GM12892 (cell line): Measurements from ENCODE around the gene TMCC3.
"Not testable (repeated sequence)": the region's sequence is repeated elsewhere in the genome, so short reads cannot be mapped to it uniquely, and the experiment has no call there.

ENCODE experiments used
- DNase-seq: peaks from one replicate; pipeline ENCODE4 v3.0.0; 2011; ENCODE audit not compliant: insufficient read length
- FAIRE-seq: peaks from 2 replicates; lab custom pipeline; 2011; peaks lifted over from hg19 to GRCh38; lab: Jason Lieb, UNC
- POLR2A ChIP-seq: IDR thresholded peaks from 2 replicates; pipeline ENCODE4 v1.6.1; 2011; ENCODE audit warnings: low read depth, low read length, control low read depth
- POLR2AphosphoS5 ChIP-seq: IDR thresholded peaks from 2 replicates; pipeline ENCODE4 v1.6.1; 2011; ENCODE audit warnings: low read depth, low read length, control low read depth
- TAF1 ChIP-seq: IDR thresholded peaks from 2 replicates; pipeline ENCODE4 v1.6.1; 2011; ENCODE audit warnings: low read depth, mild to moderate bottlenecking, control low read depth, low read length, borderline replicate concordance

The TMCC3 gene

DNA sequence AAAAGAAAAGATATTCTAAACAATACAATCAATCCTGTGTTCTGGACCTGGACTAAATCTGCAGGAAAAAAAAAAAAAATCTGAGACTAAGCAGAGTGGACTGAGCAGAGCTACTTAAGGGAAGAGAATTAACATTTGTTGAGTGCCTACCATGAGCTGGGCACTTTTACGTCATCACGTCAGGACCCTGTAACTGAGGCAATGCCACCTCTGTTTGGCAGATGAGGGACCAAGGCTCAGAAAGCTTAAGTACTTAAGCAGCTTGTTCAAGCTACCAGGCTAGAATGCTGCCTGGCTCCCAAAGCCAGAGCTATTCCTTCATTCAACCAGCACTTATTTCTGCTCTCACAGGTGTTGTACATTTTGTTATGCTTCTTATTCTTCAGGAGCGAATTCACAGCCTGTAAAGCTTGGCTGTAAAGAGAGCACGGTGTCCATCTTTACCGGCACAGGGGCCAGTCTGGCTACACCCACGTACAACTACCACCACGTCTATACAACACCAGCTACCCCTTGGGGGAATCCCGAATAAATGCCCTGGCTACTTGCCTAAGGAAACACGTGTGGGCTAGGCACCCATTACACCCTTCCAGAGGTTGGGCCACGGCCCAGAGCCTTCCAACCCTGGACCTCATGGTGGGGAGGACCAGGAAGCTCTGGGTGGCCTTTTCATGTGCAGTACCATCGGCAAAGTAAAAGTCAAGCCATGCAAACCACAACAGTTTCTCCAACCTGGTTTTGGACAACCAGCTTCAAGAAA, 27.0 kb downstream of the TMCC3 start:
- DNase-seq (no peak), FAIRE-seq (no peak)
- TF ChIP-seq POLR2AphosphoS5 (no peak), TAF1 (no peak), POLR2A (no peak)

DNA sequence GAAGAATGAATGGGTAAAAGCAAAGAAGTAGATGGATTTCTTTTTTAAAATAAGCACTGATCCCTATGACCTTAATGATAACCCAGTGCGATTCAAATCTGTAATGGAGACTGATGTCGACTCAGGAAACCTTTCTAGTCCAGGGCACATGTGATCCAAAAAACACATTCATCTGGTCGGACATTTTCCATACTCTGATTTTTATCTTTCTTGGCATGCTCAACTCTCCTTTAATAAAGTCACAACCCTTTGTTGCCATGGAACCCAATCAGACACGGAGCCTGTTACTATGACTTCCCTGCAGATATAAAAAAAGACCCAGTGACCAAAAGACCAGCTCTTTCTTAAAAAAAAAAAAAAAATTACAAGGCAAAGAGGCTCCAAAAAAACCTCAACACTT, 27.9 kb downstream of the TMCC3 start:
- no peak for FAIRE-seq
- no peak for DNase-seq
- TF ChIP-seq POLR2AphosphoS5: no peak
- TF ChIP-seq TAF1: no peak
- TF ChIP-seq POLR2A: no peak

DNA sequence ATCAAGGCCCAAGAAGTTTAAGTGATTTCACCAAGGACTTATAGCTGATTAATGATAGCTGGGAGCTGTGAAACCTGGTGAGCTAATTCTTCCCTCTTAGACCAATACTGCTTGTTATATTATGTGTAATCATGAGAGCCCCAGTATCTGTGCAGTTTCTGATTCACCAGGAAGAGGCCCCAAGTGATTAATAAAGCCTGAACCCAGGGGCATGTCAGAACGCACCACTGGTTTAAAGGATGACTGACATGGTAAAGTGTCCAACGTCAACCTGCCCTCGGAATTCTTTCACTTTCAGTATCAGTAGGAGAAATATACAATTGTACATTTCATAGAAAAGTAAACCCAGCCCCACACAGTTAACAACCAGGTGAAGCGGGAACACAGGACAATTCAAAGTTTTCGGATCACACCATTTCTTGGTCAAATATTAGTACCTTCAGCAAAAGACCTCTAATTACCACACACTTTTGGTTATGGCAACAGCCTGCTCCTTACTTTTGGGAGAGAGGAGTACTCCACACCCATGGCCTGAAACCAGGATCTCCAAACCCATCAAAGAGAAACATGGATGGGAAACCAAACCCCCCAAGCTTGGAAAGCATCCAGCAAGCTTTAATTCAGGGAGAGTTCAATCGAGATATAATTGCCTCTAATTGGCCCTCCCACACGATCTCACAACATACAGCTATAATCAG, 28.5 kb downstream of the TMCC3 start:
- DNase-seq (peak; percentile 30), FAIRE-seq (peak; percentile 82)
- no peak for TF ChIP-seq POLR2A
- TF ChIP-seq TAF1: no peak
- TF ChIP-seq POLR2AphosphoS5: no peak

DNA sequence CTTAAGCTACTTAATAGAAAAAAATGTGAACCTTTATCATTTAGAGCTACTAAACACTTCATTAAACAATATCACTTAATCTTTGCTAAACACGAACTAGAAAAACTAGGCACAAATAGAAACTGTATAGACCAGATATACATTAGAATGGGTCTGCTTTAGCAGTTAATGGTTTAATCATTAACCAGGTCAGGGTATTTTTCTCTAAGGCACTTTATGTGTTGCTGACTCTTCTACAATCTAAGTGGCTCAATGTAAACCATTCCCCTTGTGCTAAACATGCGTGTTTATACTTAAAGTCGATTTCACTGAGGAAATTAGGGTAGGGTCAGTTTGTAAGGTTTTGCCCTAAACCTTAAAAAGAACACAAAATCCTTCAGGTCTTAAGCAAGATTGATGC, 29.7 kb downstream of the TMCC3 start:
- FAIRE-seq (no peak), DNase-seq (no peak)
- TF ChIP-seq TAF1 (no peak), POLR2AphosphoS5 (no peak), POLR2A (no peak)

DNA sequence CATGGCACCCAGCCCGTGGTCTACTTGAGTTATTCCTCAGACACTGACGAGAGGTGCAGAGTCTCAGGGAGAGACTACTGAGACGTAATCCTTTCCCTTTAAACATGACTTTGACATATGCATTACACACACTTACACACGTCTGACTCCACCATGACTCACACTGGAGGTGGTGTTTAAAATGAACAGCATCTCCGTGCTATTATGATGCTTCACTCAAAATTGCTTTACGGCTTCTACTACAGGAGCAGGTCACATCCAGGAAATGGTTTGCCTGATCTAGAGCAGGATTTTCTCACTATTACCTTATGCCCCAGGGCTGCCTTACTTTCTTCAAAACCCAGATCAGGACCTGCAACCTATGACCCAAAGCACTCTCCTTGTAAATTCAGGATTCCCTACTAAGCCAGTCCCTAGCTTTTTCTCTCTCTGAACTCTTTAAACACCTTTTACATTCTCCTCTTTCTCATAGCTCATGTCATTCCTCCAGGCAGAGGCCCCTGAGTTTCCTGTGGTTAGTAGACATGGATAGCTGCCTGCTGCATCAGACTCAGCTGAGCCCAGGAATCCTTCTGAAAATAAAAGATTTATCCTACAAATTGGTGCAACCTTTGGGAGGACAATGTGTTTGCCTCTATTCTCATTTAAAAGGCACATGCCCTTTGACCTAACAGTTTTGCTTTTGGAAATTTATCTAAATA, 31.2 kb downstream of the TMCC3 start:
- DNase-seq (no peak), FAIRE-seq (no peak)
- TF ChIP-seq TAF1 (no peak), POLR2A (no peak), POLR2AphosphoS5 (no peak)

DNA sequence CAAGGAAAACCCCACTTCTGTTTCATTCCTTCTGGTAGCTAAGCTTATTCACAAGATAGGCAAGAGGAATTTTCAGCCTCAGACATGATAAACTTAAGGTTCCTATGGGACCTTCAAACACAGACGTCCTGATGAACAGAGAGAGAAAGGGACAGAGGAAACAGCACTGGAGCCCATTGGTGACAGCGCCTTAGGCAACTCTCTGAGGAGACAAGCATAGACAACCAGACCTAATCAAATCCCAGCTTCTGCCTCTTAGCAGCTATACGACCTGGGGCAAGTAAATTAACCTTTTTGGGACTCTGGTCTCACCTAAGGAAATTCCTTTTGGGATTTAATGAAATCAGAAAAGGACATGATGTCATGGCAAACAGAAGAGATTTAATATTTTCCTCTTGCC, 33.3 kb downstream of the TMCC3 start:
- TF ChIP-seq POLR2A: no peak
- no peak for FAIRE-seq
- no peak for DNase-seq

DNA sequence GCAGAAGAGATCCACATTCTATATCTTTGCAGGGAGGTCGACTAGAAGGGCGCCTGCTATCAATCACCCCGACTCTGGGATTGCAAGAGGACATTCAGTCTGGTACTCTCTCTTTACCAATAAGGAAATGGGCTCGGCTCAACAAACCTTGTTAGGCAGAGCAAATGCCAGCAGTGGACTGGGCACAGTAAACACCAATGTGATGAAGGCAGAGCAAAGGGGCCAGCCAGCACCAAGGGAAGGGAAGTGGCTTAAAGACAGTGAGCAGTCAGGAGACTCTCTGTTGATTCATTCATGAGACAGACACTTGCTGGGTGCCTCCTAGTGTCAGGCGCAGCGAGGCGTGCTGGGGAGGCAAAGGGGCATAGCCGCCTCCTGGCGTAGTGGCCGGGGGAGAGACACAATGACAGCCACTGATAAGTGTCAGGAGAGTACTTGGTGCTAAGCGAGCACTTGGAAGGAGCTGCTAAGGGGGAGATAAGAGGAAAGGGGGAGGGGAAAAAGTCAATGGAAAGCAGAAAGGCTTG, 34.1 kb downstream of the TMCC3 start:
- TF ChIP-seq POLR2A: no peak
- no peak for TF ChIP-seq TAF1
- no peak for TF ChIP-seq POLR2AphosphoS5
- FAIRE-seq (no peak), DNase-seq (no peak)

DNA sequence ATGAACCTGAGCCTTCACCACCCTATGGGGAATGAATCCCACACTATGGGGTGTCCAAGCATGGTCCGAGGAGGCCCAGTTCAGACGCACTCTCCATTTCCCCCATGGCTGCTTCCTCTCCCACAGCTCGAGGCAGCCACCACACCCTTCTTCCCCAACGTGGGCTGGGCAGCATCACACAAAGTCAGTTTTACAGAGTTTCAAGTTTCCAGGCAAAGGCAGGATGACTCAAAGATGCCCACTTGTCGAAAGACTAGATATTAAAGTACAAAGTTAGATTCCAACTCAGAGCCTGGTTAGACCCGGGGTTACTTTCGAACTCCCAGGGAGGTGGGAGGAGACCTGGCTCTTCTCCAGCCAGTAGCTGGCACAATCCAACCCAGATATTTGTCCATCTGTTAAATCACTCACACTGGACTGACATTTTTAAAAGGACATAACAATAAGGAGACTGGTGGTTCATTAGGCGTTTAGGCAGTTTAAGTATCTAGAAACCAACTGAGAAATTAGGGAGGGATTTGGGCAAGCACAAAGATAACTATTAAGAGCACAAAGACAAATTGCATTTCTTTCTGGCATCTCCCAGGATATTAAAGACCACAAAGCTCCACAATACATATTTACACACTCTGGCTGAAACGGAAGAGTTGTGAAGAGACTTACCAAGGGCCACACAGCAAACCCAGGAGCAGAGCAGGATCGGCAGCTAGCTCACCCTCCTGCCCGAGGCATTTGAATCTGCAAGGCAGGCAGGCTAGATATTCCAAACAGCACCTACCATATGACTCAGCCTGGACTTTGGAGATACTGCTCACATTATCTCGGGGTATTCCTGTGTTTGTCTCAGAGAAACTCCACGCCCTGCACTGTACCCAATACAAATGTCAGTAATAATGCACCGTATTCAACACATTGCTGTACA, 34.8 kb downstream of the TMCC3 start:
- DNase-seq (no peak), FAIRE-seq (no peak)
- TF ChIP-seq TAF1 (no peak), POLR2A (no peak), POLR2AphosphoS5 (no peak)

DNA sequence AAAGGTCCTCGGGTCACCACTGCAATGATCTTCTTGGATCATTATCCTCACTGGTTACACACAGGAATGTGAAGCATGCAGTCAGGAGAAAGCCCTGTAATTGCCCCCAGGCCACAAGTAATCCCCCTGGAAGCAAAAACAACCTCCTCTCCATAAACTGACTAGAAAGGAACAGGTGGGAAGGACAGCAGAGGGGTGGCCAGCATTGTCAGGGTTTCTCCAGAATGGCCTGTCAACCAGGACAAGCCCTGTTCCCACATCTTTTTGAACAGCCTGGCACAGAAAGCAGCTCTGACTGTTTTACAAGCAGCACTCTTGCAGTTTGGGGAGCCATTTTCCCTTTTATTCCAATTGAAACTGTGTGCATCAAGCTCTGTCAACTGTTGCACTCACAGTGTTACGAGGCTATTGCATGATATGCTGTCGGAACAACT, 36.1 kb downstream of the TMCC3 start:
- no peak for DNase-seq
- FAIRE-seq: no peak
- no peak for TF ChIP-seq POLR2A
- TF ChIP-seq TAF1: no peak
- TF ChIP-seq POLR2AphosphoS5: no peak

DNA sequence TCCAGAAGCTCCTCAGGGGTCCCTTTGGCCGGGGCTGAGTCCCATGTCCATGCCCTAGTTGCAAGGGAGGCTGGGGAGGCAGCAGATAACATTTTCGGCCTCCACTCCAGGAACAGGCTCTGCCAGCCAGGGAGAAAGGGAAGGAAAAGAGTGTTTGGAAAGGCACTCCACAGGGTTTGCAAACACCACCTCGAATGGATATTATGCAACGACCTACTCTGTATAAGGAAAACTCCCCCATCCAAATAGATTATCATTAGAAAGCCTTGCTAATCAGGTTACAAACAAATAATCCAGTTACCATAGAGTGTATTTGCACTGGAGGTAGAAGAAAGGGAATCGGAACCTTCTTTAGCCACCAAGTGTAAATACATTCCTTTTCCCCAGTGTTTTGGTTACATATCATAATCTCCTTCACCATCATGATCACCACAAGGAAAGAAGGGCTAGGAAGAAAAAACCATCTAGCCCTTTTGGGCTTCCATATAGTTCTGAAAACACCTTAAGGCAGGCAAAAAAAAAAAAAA, 40.4 kb downstream of the TMCC3 start:
- TF ChIP-seq TAF1: no peak
- FAIRE-seq: no peak
- DNase-seq: no peak

DNA sequence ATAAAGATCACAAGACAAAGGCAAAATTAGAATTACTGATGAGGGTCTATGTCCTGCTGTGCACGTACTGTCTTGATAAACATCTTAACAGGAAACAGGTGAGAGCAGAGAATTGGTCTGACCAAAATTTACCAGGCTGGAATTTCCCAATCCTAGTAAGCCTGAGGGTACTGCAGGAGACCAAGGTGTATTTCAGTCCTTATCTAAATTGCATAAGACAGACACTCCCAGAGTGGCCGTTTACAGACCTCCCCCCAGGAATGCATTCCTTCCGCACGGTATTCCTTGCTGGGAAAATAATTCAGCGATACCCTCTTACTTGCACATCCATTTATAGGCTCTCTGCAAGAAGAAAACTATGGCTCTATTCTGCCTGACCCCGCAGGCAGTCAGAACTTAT, 43.5 kb downstream of the TMCC3 start:
- FAIRE-seq, DNase-seq: not testable (repeated sequence)
